Keratinocyte (primary cell): Measurements from ENCODE around the gene CIZ1.

Source experiments
- EZH2 ChIP-seq: IDR thresholded peaks from one replicate; pipeline ENCODE4 v1.6.1; 2012; ENCODE audit warnings: inconsistent platforms, mild to moderate bottlenecking, low read length, moderate library complexity
- TF ChIP-seq, protein P1 (sequence below), 3 experiments: IDR thresholded peaks in 1 of 3; conservative IDR thresholded peaks in 1 of 3; optimal IDR thresholded peaks in 1 of 3; 2 replicates in 2 of 3; 3 replicates in 1 of 3; pipeline versions ENCODE3 to v1.5.1; 2011; ENCODE audit warnings: low read length in 3 of 3, mild to moderate bottlenecking in 3 of 3, moderate library complexity in 2 of 3, control low read depth in 1 of 3, inconsistent platforms in 1 of 3; ENCODE audit not compliant: insufficient read depth in 2 of 3; ENCODE audit errors: extremely low read depth in 1 of 3

DNA sequence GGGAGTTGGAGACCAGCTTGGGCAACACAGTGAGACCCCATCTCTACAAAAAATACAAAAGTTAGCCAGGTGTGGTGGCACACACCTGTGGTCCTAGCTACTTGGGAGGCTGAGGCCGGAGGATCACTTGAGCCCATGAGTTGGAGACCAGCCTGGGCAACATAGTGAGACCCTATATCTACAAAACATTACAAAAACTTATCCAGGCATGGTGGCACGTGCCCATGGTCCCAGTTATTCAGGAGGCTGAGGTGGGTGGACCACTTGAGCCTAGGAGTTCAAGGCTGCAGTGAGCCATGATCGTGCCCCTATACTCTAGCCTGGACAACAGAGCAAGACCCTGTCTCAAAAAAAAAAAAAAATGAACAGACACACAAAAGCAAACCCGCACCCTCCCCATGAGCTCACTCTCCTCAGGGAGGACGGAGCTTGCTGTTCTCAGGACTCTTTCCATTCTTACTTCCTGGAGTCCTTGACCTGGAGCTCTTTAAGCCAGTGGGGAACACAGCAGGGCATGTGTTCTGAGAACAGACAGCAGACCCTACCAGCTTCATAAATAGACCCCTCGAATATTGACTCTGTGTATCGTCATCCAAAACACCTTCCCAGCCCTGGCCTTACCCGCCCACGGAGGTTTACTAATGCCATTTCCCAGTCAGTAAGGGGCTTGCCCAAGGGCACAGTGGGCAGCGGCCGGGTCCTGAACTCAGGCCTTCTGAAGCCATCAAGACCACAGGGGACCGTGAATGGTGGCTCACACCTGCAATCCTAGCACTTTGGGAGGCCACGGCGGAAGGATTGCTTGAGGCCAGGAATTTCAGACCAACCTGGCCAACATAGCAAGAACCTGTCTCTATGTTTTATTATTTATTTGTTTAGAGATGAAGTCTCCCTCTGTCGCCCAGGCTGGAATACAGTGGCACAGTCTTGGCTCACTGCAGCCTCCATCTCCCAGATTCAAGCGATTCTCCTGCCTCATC, 75.0 kb downstream of the CIZ1 start:
- TF ChIP-seq, protein P1, sequence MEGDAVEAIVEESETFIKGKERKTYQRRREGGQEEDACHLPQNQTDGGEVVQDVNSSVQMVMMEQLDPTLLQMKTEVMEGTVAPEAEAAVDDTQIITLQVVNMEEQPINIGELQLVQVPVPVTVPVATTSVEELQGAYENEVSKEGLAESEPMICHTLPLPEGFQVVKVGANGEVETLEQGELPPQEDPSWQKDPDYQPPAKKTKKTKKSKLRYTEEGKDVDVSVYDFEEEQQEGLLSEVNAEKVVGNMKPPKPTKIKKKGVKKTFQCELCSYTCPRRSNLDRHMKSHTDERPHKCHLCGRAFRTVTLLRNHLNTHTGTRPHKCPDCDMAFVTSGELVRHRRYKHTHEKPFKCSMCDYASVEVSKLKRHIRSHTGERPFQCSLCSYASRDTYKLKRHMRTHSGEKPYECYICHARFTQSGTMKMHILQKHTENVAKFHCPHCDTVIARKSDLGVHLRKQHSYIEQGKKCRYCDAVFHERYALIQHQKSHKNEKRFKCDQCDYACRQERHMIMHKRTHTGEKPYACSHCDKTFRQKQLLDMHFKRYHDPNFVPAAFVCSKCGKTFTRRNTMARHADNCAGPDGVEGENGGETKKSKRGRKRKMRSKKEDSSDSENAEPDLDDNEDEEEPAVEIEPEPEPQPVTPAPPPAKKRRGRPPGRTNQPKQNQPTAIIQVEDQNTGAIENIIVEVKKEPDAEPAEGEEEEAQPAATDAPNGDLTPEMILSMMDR (optimal IDR thresholded peaks at IDR 0.05 in 1 of 3, IDR thresholded peaks at IDR 0.05 in 1 of 3, conservative IDR thresholded peaks at IDR 0.05 in 1 of 3; ENCODE audit: extremely low read depth in 1 of 3, insufficient read depth in 2 of 3, low read length in 3 of 3) = no peak
- TF ChIP-seq EZH2 = no peak
